CD4-positive, alpha-beta T cell treated with Interleukin-15 for 1 hour (primary cell): ENCODE results near the gene NLRP9.

Experiments
- DNase-seq: peaks from one replicate; pipeline ENCODE4 v3.0.0-alpha.2; 2020

The NLRP9 gene

GRCh38 chr19:55702131-55702627 lies 36.0 kb downstream of the NLRP9 start:
- no peak for DNase-seq

DNA sequence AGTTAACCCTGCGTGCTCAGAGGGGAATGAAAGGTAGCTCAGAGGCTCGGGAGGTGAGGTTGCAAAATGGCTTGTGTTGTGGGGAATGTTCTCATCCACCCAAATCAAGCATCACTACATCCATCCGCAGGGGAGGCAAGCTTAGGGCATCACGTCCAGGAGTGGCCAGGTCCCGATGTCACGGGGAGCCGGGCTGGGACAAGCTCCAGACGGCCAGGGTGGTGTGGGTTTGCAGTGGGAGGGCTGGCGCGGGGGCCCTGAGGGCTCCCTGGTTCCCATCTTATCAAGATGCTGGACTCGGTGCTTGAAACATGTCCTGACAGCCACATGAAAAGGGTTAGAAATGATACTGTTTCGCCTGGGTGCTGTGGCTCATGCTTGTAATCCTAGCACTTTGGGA lies 37.4 kb downstream of the NLRP9 start:
- no peak for DNase-seq

DNA sequence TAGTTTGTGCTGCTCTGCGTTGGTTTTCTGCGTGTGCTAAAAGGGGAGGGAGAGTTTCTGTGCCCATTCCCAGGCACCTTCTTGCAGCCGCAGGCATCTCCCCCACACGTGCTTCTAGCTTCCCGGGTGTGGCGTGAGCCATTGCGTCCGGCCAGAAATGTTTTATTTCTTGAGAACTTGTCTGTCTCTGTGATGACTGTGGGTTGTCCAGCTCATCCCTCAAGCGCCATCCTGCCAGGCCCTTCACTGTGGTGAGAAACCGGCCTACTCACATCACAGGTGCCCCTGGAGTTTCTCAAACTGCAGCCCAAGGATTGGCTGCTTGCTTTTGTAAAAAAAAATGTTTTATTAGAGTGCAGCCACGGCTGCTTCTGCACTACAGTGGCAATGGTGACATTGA lies 39.0 kb downstream of the NLRP9 start:
- no peak for DNase-seq

DNA sequence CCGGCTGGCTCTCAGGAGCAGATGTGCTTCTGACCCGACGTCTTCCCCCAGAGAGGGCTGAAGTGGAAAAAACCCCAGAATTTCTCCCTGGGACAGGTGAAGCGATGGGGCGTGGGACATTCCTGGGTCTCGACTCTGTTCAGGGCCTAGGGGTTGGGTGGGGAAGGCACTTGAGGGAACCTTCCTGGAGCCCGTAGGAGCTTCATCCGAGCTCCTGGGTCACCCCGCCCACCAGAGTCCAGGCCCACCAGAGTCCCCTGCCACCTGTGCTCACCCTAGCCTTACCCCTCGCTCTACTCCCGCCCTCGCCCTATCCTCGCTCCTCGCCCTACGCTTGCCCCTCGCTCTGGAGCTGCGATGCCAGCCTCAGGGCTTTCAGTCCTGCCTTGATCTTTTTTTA lies 39.9 kb downstream of the NLRP9 start:
- no peak for DNase-seq

DNA sequence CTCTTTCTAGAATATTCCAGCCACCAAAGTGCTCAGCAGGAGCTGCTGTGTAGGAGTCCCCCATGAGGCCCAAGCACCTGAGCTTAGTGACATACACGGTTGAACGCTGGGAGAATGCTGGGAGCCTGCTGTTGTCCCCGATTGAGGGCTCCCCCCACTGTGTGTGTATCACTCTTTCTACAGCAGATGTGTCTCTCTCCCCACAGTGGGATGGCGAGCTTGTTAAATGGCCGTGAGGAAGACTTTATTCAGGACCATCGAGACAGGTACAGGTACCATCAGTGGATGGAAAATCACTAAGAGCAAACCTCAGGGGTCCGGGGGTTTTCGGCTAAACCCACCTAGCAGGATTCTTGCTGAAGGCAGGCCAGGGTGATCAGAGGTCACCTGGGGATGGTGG lies 40.5 kb downstream of the NLRP9 start:
- DNase-seq: no peak

DNA sequence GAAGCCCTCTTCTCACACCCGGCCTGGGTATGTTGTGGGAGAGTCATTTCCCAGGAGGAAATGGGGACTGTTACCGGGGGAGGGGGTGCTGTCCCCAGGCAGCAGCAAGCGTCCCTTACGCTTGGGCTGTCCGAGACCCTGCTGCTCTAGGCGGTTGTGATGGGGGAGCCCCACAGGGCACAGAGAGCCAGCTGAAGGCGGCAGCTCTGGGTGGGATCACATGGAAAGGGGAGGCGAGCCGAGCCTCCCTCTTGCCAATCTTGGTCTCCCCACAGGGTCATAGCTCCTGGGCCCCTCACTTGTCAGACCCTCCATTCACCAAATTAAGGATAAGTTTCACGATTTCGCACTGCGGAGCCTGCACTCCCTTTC lies 41.1 kb downstream of the NLRP9 start:
- DNase-seq: no peak

DNA sequence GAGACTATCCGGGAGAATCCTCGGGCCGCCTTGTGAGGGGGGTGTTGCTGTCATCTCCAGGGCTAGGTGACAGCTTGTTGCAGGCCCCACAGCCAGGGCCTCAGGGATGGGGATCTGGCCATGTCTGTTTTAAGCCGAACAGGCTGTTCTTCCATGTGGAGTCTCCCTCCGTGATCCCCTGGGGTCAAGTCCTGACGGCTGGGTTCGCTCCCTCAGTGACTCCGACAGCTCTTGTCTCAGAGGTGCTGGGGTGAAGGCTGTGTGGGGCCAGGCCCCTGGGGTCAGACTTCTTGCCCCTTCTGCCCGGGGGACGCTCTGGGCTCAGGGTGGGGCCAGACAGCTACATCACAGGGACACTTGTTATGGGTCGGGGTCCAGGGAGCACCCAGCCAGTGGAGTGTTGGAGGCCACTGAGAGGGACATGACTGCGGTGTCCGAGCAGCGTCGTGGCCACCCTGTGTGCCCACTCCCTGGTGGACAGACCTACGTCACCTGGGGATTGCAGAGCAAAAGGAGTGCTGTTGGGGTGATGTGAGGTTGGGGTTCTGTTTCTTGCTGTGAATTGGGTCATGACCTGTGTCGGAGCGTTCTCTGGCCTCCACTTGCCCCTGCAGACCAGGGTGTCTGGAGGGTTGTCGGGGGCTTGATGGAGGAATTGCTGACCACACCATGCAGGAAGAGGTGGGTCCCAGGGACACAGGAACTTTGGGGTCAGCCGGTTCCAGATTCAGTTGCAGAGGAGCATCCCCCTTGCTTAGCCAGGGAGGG lies 41.7 kb downstream of the NLRP9 start:
- no peak for DNase-seq

DNA sequence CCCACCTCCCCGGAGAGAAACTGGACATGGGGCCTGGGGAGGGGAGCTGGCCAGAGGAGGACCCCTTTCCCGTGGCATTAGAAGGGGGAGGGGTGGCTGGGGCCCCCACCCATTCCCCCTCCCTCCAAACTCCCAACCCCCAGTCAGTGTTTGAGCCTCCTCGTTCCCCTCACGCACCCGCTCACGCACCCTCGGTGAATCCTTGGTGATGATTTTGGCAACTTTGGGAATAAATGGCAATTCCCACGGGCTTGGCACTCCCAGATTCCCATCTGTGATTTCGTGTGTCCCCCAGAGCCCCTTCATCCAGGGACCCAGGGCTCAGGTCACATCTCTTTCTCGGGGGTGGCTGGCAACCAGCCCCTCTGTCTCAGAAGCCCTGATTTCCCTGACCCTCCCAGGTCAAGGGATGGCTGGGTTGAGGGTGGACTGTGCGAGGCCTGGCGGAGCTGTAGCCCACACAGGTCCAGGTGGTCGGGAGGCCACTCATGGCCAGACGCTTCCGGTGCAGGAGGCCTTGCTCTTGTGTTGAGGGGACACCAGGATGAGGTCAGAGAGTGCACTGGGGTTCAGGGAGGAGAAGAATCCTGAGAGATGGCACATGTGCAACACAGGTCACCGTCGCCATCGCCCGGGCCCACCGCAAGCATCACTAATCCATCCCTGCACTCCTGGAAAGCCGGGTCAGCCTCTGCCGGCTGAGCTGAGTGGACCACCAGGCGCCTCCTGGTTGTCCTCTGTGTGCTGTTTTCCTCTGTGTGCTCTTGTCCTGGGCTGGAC lies 42.5 kb downstream of the NLRP9 start:
- DNase-seq: no peak

GRCh38 chr19:55694656-55695491 lies 43.3 kb downstream of the NLRP9 start:
- no peak for DNase-seq

DNA sequence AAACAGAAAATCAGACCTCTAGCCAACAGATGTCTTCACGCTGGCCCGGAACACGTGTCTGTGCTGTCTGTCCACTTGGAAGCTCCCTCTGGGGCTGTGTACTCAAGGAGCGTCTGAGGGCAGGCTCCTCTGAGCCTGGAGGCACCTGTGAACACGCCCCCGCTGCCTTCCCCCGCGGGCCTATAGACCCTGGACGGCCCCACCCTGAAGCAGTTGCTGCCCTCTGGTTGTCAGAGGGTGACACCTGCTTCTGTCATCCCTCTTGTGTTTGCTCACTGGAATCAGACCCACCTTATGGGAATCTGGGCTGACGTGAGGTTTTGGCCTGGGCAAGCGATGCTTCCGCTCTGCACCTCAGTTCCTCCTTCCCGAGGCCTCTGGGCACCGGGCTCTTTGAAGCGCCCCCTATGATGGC lies 44.0 kb downstream of the NLRP9 start:
- DNase-seq: no peak

GRCh38 chr19:55693336-55693974 lies 44.7 kb downstream of the NLRP9 start:
- no peak for DNase-seq

DNA sequence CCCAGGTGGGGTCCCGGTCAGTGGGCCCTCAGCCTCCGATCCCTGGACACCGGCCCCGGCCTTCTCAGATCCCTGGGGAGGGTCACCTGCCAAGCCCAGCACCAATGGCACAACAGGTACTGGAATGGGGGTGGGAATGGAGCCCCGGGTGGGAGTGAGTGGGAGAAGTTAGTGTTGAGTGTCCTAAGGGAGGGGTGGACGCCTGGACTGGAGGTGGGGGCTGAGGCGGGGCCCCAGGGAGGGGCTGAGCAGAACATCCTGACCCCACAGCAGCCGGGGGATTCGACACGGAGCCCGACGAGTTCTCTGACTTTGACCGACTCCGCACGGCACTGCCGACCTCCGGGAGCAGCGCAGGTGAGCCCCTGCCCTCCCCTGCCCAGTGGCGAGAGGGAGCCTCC lies 45.5 kb downstream of the NLRP9 start:
- DNase-seq: no peak

DNA sequence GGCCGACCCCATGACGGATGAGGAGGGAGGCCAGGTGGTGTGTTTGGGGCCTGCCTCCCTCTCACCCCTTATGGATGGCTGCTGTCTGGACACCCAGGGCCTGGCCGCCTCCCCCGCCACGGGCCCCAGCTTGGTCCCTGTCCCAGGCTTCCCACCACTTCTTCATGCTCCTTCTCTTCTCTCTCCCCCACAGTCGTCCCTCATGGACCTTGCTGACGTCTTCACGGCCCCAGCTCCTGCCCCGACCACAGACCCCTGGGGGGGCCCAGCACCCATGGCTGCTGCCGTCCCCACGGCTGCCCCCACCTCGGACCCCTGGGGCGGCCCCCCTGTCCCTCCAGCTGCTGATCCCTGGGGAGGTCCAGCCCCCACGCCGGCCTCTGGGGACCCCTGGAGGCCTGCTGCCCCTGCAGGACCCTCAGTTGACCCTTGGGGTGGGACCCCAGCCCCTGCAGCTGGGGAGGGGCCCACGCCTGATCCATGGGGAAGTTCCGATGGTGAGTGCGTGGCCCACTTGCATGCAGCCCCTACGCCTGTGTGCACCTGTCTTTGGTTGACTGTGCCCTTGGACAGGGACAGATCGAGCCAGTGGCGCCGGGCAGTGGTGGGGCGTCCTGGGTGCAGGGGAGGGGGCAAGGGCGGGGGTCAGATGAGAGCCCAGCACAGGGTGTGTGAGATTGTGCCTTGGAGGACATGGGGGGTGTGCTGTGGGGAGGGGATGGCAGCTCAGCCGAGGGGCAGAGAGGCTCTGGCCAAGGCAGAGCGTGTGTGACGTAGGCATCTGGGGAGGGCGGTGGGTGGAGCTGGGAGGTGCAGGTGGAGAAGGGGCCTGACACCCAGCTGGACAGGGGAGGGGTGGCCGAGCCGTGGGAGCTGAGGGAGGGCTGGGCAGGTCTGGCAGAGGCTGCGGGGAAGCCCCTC lies 46.4 kb downstream of the NLRP9 start:
- no peak for DNase-seq

GRCh38 chr19:55690769-55691545 lies 47.2 kb downstream of the NLRP9 start:
- DNase-seq: no peak

DNA sequence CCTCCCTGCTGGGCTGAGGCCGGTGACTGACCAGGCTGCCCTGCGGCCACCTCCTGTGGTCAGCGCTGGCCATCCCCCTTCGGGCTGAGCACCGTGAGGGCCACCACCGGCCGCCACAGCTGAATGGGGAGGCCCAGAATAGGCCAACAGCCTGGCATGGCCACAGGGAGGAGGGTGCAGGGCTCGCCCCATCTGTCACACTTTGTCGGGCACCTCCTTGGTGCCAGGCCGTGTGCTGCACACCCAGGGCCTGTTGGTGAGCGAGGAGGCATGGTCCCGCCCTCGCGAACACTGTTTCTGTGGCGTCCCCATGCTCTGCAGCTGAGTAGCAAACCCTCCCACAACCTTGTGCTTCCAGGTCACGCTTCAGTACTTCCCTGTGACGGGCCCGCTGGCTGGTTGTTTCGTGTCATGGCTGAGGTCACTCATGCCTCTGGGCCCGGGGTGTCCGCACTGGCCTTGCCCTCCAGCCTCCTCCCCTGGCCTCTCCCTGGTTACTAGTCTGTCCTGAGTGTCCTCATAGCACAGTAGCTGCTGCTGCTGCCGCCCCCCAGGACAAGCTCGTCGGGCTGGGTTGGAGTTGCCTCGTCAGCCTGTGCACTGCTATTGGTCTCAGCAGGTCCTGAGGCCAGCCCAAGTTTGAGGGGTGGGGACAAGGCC lies 48.0 kb downstream of the NLRP9 start:
- DNase-seq: no peak

- DNase-seq: no peak
Observed at GRCh38 chr19:55689411-55690108, 48.6 kb downstream of the NLRP9 start.

DNA sequence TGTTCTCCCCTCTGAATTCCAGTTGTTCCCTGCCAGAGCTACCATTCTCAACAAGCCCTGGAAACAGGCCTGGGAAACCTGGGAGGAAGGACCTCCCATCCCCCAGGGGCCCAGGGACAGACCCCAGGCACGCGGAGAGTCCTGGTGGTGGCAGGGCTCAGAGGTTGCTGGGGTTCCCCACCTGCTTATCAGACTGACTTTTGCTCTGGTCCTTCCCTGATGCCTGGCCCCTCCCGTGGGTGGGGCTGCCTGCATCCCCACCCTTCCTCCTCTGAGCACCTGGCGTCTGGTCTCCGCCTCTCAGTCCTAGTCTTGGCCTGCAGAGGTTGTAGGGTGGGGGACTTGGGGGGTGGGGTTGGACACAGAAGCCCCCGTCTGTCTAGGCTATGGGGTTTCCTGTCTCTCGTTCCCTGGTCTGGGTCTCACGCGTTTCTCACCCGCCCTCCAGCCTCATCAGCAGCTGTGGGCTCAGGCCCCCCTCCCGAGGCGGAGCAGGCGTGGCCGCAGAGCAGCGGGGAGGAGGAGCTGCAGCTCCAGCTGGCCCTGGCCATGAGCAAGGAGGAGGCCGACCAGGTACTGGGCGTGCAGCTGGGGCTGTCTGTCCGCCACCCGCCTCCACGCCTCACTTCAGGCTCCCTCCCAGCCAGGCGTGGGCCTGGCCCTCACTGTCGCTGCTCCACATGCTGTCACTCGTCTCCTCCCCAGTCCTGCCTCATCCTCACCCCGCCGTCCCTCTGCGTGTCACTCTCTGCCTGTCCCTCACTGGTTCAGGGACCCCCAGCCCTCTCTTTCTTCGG lies 49.6 kb downstream of the NLRP9 start:
- DNase-seq: no peak

DNA sequence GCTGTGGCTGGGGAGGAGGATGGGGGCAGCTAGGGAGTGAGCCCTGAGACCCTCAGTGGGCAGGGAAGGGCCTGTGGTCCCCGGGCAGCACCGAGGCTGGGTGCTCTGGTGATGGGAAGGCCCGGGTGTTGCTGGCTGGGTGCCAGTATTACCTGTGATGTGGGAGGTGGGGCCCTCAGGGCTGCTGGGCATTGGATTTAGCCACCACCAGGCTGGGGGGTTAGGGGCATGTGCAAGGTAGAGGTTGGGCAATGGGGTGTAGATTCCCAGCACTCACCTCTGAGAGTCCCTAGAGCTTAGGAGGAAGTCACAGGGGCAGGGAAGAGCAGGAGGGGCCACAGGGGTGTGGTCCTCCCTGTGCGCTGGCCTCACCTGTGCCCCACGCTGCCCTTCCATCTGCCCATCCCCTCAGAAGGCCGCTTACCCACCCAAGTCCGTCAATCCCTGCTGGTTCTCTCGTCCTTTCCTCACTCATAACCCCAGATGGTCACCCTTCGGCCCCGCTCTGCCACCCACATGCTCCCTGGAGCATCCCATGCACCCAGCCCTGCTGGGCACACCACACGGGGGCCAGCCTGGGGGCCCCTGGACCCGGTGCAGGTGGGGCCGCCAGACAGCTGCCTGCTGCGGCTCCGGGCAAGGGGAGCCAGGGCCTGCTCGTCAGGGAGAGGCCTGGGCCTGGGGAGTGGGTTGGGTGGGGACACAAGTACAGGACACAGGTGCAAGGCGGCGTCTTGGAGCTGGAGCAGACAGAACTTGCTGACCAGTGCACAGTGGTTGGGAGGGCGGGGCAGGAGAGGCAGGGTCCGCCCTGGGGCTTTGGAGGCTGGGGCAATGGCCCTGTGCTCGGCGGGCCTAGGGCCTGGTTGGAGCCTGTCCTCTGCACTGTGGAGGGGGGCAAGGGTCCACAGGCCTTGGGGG lies 50.7 kb downstream of the NLRP9 start:
- no peak for DNase-seq
